ENCODE measurements around the gene PMVK. TPM values are rescaled to one million over a fixed set of nuclear protein-coding genes. Genes with fewer than 3 reads are reported as not detected.

Gene PMVK
- total RNA-seq, 4 donors from 2014 or later, result 9.0 to 19.8 (median 15.6) TPM

- no peak for TF ChIP-seq CTCF (IDR thresholded peaks at IDR 0.05)
- no peak for TF ChIP-seq POLR2A (IDR thresholded peaks at IDR 0.05)
- TF ChIP-seq EP300 (IDR thresholded peaks at IDR 0.05), result no peak
- 24 to 51% methylated on average over 5 of the region's 5 CpGs for WGBS, 2 donors
- Histone ChIP-seq H3K4me1 (peaks cover 0 to 73% (median 44%) of the 10 kb centered on the region in 4 donors), H3K4me3 (peak overlapping the region in 1 of 4 donors; percentile 51), H3K9me3 (no peaks in the 10 kb centered on the region), H3K27ac (peak overlapping the region; percentile 96 to 100 (median 99)), H3K36me3 (peaks cover 0 to 52% (median 21%) of the 10 kb centered on the region in 3 donors), H3K27me3 (no peaks in the 10 kb centered on the region)
- no peak for DNase-seq (ENCODE audit: low spot score in 2 of 2)
Observed at GRCh38 chr1:154969246-154969645, 32.7 kb upstream of the PMVK start.

- 62 to 65% methylated on average over 3 of the region's 3 CpGs for WGBS, 2 donors
- TF ChIP-seq CTCF (IDR thresholded peaks at IDR 0.05) (no peak), EP300 (IDR thresholded peaks at IDR 0.05) (no peak), POLR2A (IDR thresholded peaks at IDR 0.05) (no peak)
- DNase-seq (ENCODE audit: low spot score in 2 of 2), result no peak
- Histone ChIP-seq H3K9me3 (no peaks in the 10 kb centered on the region), H3K27ac (peak overlapping the region in 3 of 4 donors; percentile 96 to 100 (median 99)), H3K27me3 (no peaks in the 10 kb centered on the region), H3K4me3 (peak overlapping the region in 1 of 4 donors; percentile 51), H3K4me1 (peaks cover 0 to 74% (median 44%) of the 10 kb centered on the region in 4 donors), H3K36me3 (peaks cover 0 to 57% (median 21%) of the 10 kb centered on the region in 3 donors)
Observed at GRCh38 chr1:154968731-154969130, 32.2 kb upstream of the PMVK start.

GRCh38 chr1:154967331-154967950 is 30.9 kb upstream of the PMVK start:
- Histone ChIP-seq H3K4me3 (no peak overlapping the region), H3K36me3 (peaks cover 0 to 66% (median 21%) of the 10 kb centered on the region in 3 donors), H3K9me3 (no peaks in the 10 kb centered on the region), H3K27me3 (no peaks in the 10 kb centered on the region), H3K27ac (peak overlapping the region in 2 of 4 donors; percentile 24 to 100), H3K4me1 (peaks cover 0 to 75% (median 42%) of the 10 kb centered on the region in 4 donors)
- 81 to 85% methylated on average over 5 of the region's 5 CpGs for WGBS, 2 donors
- TF ChIP-seq EP300 (IDR thresholded peaks at IDR 0.05) (no peak), POLR2A (IDR thresholded peaks at IDR 0.05) (no peak), CTCF (IDR thresholded peaks at IDR 0.05) (no peak)
- DNase-seq (ENCODE audit: low spot score in 2 of 2), result no peak

- 81% methylated on average over 7 of the region's 7 CpGs for WGBS, 2 donors
- Histone ChIP-seq H3K36me3 (peaks cover 0 to 66% (median 21%) of the 10 kb centered on the region in 3 donors), H3K9me3 (no peaks in the 10 kb centered on the region), H3K27me3 (no peaks in the 10 kb centered on the region), H3K27ac (peak overlapping the region in 1 of 4 donors; percentile 10), H3K4me1 (peaks cover 0 to 66% (median 32%) of the 10 kb centered on the region in 4 donors), H3K4me3 (no peak overlapping the region)
- TF ChIP-seq CTCF (IDR thresholded peaks at IDR 0.05), result no peak
- no peak for TF ChIP-seq POLR2A (IDR thresholded peaks at IDR 0.05)
- TF ChIP-seq EP300 (IDR thresholded peaks at IDR 0.05), result no peak
- DNase-seq (ENCODE audit: low spot score in 2 of 2), result no peak
Observed at GRCh38 chr1:154966111-154966510, 29.6 kb upstream of the PMVK start.

GRCh38 chr1:154964359-154964758 is 27.8 kb upstream of the PMVK start:
- H3K27me3 ChIP-seq, result no peaks in the 10 kb centered on the region
- TF ChIP-seq CTCF (IDR thresholded peaks at IDR 0.05) (no peak), POLR2A (IDR thresholded peaks at IDR 0.05) (no peak)
- H3K9me3 ChIP-seq, result no peaks in the 10 kb centered on the region
- H3K27ac ChIP-seq, result no peak overlapping the region
- no peak for DNase-seq (ENCODE audit: low spot score in 2 of 2)
- H3K36me3 ChIP-seq, result peaks cover 0 to 73% (median 21%) of the 10 kb centered on the region in 3 donors
- H3K4me1 ChIP-seq, result peaks cover 0 to 63% (median 23%) of the 10 kb centered on the region in 4 donors
- 81% methylated on average over 6 of the region's 6 CpGs for WGBS, 2 donors
- H3K4me3 ChIP-seq, result no peak overlapping the region

Data from tibial nerve (tissue), 4 donors.